NCI-H1694 treated with DMSO at 0.1 percent for 48 hours (cell line): ENCODE results near the gene MRS2.
A peak's percentile ranks its signal among the peaks of the same experiment; 100 is the strongest.
"Not testable (repeated sequence)": the region's sequence is repeated elsewhere in the genome, so short reads cannot be mapped to it uniquely, and the experiment has no call there.

Experiments used
- DNase-seq: peaks from one replicate; lab custom pipeline; 2025; lab: John Stamatoyannopoulos, UW

MRS2 gene

GRCh38 chr6:24402697-24403500 is at the start of gene MRS2:
Gene MRS2 (plus strand): TSS chr6:24402936. CDS start chr6:24403047, 111 bp downstream.
- peak; percentile 27 for DNase-seq

GRCh38 chr6:24353861-24354260 is 48.9 kb upstream of the MRS2 start:
- no peak for DNase-seq

- no peak for DNase-seq
Observed at GRCh38 chr6:24355393-24355792, 47.3 kb upstream of the MRS2 start.

GRCh38 chr6:24356310-24356973 is 46.3 kb upstream of the MRS2 start:
- no peak for DNase-seq

- DNase-seq, result no peak
Observed at GRCh38 chr6:24357336-24358218, 45.2 kb upstream of the MRS2 start, which contains the start of gene DCDC2. Gene DCDC2 (minus strand): TSS chr6:24358059. CDS start chr6:24357750, 309 bp downstream.

- no peak for DNase-seq
Observed at GRCh38 chr6:24358219-24358821, 44.4 kb upstream of the MRS2 start.

- peak; percentile 74 for DNase-seq
Observed at GRCh38 chr6:24359640-24360454, 42.9 kb upstream of the MRS2 start.

- not testable (repeated sequence) for DNase-seq
Observed at GRCh38 chr6:24362363-24362762, 40.4 kb upstream of the MRS2 start.

- DNase-seq, result not testable (repeated sequence)
Observed at GRCh38 chr6:24365103-24365633, 37.6 kb upstream of the MRS2 start.

- DNase-seq, result no peak
Observed at GRCh38 chr6:24374612-24375011, 28.1 kb upstream of the MRS2 start.

GRCh38 chr6:24376871-24377270 is 25.9 kb upstream of the MRS2 start:
- DNase-seq, result no peak

GRCh38 chr6:24378473-24379097 is 24.2 kb upstream of the MRS2 start:
- no peak for DNase-seq

- no peak for DNase-seq
Observed at GRCh38 chr6:24381476-24382219, 21.1 kb upstream of the MRS2 start.

GRCh38 chr6:24382220-24382540 is 20.6 kb upstream of the MRS2 start:
- DNase-seq, result no peak

GRCh38 chr6:24382891-24383494 is 19.7 kb upstream of the MRS2 start:
- DNase-seq, result not testable (repeated sequence)

GRCh38 chr6:24384369-24385130 is 18.2 kb upstream of the MRS2 start:
- DNase-seq, result not testable (repeated sequence)

GRCh38 chr6:24385536-24386269 is 17.0 kb upstream of the MRS2 start:
- no peak for DNase-seq

- DNase-seq, result no peak
Observed at GRCh38 chr6:24387818-24388217, 14.9 kb upstream of the MRS2 start.
